ENCODE measurements around the gene GNB5. TPM values are rescaled to one million over a fixed set of nuclear protein-coding genes. Genes with fewer than 3 reads are reported as not detected.

Gene GNB5
- total and polyA plus RNA-seq, 2 of the 13 experiments (the other 11 are each of a cell fraction or from before 2014, with no cell fraction given): 13.7 to 14.4 TPM

- Histone ChIP-seq H3K27me3 (ENCODE audit: control insufficient read depth in 1 of 2, insufficient read depth in 2 of 2, low read length in 2 of 2) (no peaks in the 10 kb centered on the region), H3K79me2 (ENCODE audit: insufficient read depth, low read length) (no peaks in the 10 kb centered on the region), H4K20me1 (ENCODE audit: insufficient read depth, low read length) (no peaks in the 10 kb centered on the region), H3K27ac (ENCODE audit: extremely low read length, insufficient read depth, low read length) (no peak overlapping the region), H3K4me1 (ENCODE audit: insufficient read depth, low read length) (peaks cover 28% of the 10 kb centered on the region), H3K9me3 (ENCODE audit: low read length) (peaks cover 7% of the 10 kb centered on the region), H3K4me2 (ENCODE audit: low read depth, low read length) (no peak overlapping the region), H3K9ac (ENCODE audit: insufficient read depth, low read depth, low read length) (no peak overlapping the region), H3K4me3 (replicated peaks in 1 of 3; ENCODE audit: insufficient read depth in 1 of 3, low read depth in 2 of 3, low read length in 3 of 3) (no peak overlapping the region), H2AFZ (ENCODE audit: low read length) (no peak overlapping the region), H3K36me3 (replicated peaks in 1 of 2; ENCODE audit: control insufficient read depth in 1 of 2, insufficient read depth in 2 of 2, low read length in 2 of 2) (no peaks in the 10 kb centered on the region)
- no peak for FAIRE-seq
- DNase-seq (ENCODE audit: low spot score): no peak
- ChIA-PET CTCF (ENCODE audit: low intra/inter-chr PET ratio, low total read pairs) (no interaction called here), POLR2A (no interaction called here)
- no TSS peak for BruUV-seq (replicated peaks)
- WGBS (ENCODE audit: low lambda C conversion rate): 80% methylated on average over 12 of the region's 12 CpGs
- peak; percentile 22; the same call in 2 of the 3 replicates for ATAC-seq
- TF ChIP-seq CENPBD1 (CRISPR knock-in tag; IDR thresholded peaks at IDR 0.05; ENCODE audit: borderline replicate concordance, low read depth) (no peak), NCOA2 (CRISPR knock-in tag; IDR thresholded peaks at IDR 0.05) (no peak), HOXA3 (CRISPR knock-in tag; IDR thresholded peaks at IDR 0.05) (no peak), ZNF570 (CRISPR knock-in tag; IDR thresholded peaks at IDR 0.05; ENCODE audit: borderline replicate concordance) (no peak)
- intact Hi-C loops (cut with micrococcal nuclease; ENCODE audit: unreplicated experiment) (no loop called here), in situ Hi-C loops (cut with HindIII; ENCODE audit: extremely low pct_ligation_motif_present, low pct_unique_long_range_greater_than_20kb) (no loop called here)
These were observed 96.2 kb downstream of the GNB5 start for GRCh38 chr15:52094811-52095584.

GRCh38 chr15:52093539-52094510, 97.4 kb downstream of the GNB5 start:
- BruUV-seq (replicated peaks): no TSS peak
- FAIRE-seq (no peak), DNase-seq (ENCODE audit: low spot score) (no peak), ATAC-seq (peak; percentile 79)
- H4K20me1 ChIP-seq (ENCODE audit: insufficient read depth, low read length): no peaks in the 10 kb centered on the region
- peaks cover 28% of the 10 kb centered on the region for H3K4me1 ChIP-seq (ENCODE audit: insufficient read depth, low read length)
- no peaks in the 10 kb centered on the region for H3K27me3 ChIP-seq (ENCODE audit: control insufficient read depth in 1 of 2, insufficient read depth in 2 of 2, low read length in 2 of 2)
- in situ Hi-C loops (cut with HindIII; ENCODE audit: extremely low pct_ligation_motif_present, low pct_unique_long_range_greater_than_20kb): no loop called here
- H3K79me2 ChIP-seq (ENCODE audit: insufficient read depth, low read length): no peaks in the 10 kb centered on the region
- no peak overlapping the region for H2AFZ ChIP-seq (ENCODE audit: low read length)
- TF ChIP-seq ZNF687 (CRISPR knock-in tag; IDR thresholded peaks at IDR 0.05): 0 out of 2 replicates have a peak, but pooled peaks have one; percentile 19
- no peak for TF ChIP-seq RBM39 (IDR thresholded peaks at IDR 0.05; ENCODE audit: low read depth, low read length, poor library complexity, severe bottlenecking)
- TF ChIP-seq ZBTB33 (CRISPR knock-in tag; IDR thresholded peaks at IDR 0.05): 0 out of 2 replicates have a peak, but pooled peaks have one; percentile 18
- ChIA-PET POLR2A (no interaction called here), CTCF (ENCODE audit: low intra/inter-chr PET ratio, low total read pairs) (no interaction called here)
- H3K4me2 ChIP-seq (ENCODE audit: low read depth, low read length): no peak overlapping the region
- no peak overlapping the region for H3K9ac ChIP-seq (ENCODE audit: insufficient read depth, low read depth, low read length)
- intact Hi-C loops (cut with micrococcal nuclease; ENCODE audit: unreplicated experiment): no loop called here
- 62% methylated on average over 11 of the region's 12 CpGs for WGBS (ENCODE audit: low lambda C conversion rate)
- no peak overlapping the region for H3K4me3 ChIP-seq (replicated peaks in 1 of 3; ENCODE audit: insufficient read depth in 1 of 3, low read depth in 2 of 3, low read length in 3 of 3)
- peaks cover 7% of the 10 kb centered on the region for H3K9me3 ChIP-seq (ENCODE audit: low read length)
- no peak overlapping the region for H3K27ac ChIP-seq (ENCODE audit: extremely low read length, insufficient read depth, low read length)
- no peaks in the 10 kb centered on the region for H3K36me3 ChIP-seq (replicated peaks in 1 of 2; ENCODE audit: control insufficient read depth in 1 of 2, insufficient read depth in 2 of 2, low read length in 2 of 2)

Data from HepG2 (cell line).